ENCODE measurements around the gene KRTAP29-1.
"Not testable (repeated sequence)": the region's sequence is repeated elsewhere in the genome, so short reads cannot be mapped to it uniquely, and the experiment has no call there.

Gene KRTAP29-1

DNA sequence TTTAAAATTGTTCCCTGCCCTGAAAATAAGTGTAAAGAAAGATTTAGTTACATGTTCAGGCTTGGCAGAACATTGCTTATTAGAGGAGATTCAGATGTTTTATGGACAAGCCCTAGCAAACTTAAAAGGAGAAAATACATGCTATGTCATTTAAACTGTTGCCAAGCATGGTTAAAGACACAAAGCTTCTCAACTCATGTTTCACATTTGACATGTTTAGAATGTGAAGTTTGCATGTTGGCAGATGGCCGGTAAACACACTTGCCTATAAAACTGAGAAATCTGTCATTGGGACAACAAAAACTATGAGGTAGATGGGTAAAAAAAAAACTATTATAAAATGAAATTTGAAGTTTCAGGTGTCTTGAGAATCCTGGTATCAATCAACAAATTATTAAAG, 5.8 kb downstream of the KRTAP29-1 start:
- DNase-seq, result no peak

DNA sequence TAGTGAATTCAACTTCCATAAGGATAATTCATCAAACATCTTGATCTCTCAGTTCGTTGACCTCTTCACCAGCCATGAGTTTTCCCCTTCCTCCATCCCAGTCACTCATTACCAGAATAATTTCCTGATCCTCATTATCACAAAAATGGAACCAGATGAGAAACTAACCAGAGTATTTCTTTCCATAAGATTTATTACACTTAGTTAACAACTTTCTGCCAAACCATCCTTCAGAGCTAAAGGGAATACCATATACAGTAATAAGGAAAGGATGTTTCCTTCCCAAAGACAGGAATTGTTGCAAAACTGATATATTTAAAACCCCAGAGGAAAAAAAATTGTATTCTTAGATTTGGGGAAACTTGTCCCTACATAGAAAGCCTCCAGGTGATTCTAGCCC, 8.6 kb downstream of the KRTAP29-1 start:
- DNase-seq, result no peak

DNA sequence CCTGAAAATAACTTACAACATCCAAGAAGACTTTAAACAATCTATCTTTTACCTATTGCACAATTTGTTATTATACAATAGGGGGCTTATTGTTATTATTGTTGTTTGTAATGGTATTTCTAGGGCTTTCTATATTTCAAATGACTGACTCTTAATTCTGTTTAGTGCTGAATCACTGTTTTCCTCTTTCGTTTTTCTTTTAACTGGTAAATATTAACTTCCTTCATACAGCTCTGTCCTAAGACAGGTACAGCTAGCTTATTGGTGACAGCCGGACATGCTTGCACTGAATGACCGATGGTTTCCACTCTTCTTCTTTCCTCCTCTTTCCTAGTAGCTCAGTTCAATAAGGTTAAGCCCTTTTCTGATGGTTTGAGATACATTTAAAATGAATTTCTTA, 15.6 kb downstream of the KRTAP29-1 start:
- no peak for DNase-seq

DNA sequence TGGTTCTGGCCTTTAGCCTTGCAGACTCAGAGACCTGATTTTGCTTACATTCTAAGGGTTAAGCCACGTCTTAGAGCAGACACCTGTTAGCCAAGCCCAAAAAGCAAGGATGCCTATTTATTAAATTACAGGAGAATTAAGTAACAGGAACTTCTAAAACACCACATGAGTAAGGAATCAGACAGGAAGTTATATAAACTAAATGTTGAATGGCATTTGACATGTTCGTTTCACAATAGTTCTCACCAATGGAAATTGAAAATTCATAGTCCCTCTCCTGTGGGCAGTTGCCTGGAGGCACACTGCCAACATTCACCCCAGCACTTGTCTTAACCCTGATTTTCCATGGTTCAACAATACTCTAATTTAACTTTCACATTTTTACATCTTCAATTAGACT, 18.1 kb downstream of the KRTAP29-1 start:
- no peak for DNase-seq

DNA sequence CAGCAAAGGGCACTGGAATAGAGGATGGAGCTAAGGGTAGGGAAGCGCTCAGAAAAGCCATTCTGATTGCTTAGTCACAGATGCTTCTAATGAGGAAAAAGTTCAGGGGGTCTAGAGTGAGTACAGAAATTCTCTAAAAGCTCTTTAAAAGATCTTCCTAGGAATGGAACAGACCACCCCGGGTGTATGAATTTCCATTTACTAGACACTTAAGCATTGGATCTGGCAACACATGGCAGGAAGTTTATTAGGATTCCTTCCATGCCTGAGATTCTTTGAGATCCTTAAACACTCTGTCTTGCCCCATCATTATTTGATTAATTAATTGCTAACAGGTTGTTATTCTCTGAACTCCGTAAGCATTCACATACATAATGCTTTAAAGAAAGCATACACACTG, 18.6 kb downstream of the KRTAP29-1 start:
- no peak for DNase-seq

DNA sequence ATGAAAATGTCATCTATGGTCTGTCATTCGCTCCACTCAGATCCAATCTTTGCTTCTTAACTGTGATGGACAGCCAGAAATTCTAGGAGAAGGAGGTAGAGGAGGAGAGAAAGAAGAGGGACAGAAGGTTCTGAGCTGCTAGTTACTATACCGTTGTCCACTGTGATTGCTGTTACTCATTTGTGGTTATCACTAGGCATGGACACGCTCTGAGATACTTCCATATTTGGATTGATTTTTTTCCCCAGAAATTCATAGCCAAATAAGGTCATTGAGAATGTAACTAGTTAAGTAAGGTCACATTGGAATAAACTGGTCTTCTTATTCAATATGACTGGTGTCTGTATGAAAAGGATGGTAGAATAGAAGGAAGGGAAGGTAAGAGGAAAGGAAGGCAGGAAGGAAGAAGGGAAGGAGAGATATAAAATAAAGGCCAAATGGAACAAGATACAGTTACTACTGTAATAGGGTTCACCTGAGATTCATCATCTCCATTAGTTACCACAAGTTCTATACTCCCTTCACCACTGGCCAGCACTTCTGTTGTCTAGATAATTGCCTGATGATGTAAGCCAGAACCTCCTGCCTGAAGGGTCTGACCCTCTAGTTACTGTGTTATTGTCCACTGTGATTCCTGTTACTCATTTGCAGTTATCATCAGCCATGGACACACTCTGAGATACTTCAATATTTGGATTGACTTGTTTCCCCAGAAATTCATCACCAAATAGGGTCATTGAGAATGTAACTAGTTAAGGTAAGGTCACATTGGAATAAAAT, 24.3 kb downstream of the KRTAP29-1 start:
- no peak for DNase-seq

DNA sequence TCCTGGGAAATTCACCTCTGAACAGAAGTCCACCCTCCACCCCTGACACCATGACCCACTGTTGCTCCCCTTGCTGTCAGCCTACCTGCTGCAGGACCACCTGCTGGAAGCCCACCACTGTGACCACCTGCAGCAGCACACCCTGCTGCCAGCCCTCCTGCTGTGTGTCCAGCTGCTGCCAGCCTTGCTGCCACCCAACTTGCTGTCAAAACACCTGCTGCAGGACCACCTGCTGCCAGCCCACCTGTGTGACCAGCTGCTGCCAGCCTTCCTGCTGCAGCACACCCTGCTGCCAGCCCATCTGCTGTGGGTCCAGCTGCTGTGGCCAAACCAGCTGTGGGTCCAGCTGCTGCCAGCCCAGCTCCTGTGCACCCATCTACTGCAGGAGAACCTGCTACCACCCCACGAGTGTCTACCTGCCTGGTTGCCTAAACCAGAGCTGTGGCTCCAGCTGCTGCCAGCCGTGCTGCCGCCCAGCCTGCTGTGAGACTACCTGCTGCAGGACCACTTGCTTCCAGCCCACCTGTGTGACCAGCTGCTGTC, 26.9 kb downstream of the KRTAP29-1 start, which contains the start of gene KRTAP9-7:
KRTAP9-7 (plus strand) TSS at position 51 of the 543 bp plus-strand sequence; CDS start at position 51, 0 bp downstream.
- DNase-seq, result not testable (repeated sequence)

DNA sequence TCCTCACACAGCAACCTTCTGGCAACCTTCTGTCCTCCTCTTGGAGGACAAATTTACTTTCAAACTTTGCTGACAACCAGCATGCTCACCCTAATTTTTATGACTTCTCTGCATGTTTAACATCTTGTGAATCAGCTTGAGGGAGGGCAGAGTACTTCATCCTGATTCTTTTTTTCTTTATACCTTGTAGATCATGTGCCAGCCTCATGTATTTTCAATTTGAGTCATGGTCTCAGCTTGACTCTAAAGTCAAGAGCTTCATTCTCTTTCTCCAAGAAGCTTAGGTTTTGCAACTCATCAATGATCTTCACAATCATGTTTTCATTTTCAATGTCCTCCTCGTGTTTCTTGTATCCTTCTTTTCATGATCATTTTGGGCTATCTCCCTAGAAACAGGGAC, 30.8 kb downstream of the KRTAP29-1 start:
- no peak for DNase-seq

DNA sequence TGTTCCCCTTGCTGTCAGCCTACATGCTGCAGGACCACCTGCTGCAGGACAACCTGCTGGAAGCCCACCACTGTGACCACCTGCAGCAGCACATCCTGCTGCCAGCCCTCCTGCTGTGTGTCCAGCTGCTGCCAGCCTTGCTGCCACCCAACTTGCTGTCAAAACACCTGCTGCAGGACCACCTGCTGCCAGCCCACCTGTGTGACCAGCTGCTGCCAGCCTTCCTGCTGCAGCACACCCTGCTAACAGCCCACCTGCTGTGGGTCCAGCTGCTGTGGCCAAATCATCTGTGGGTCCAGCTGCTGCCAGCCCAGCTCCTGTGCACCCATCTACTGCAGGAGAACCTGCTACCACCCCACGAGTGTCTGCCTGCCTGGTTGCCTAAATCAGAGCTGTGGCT, 31.3 kb downstream of the KRTAP29-1 start:
- not testable (repeated sequence) for DNase-seq

DNA sequence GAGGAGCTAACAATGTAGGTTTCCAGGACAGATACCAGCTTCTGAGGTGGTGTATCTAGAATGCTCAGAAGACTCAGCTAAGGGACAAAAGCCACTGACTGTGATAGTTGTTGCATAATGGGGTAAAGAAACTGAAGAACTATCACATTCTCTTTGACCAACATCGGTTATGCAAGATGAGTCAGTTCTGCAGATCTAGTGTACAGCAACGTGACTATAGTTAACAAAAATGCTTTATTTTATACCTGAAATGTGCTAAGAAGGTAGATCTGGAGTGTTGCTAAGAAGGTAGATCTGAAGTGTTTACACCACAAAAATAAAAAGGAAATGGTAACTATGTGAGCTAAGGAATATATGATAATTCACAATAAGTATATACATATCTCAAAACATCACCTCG, 34.9 kb downstream of the KRTAP29-1 start:
- DNase-seq, result no peak

DNA sequence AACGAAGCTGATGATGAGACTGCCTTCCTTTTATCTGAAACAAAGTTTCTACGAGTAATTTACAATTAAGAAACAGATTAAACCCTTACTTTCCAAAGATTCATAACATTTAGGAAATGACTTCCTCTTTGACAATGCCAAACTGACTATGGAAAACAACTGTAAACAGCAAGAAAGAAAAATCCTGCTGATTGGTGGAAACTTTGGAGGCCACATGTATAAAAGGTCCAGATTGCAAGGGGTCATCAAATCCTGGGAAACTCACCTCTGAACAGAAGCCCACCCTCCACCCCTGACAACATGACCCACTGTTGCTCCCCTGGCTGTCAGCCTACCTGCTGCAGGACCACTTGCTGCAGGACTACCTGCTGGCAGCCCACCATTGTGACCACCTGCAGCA, 37.6 kb downstream of the KRTAP29-1 start, which contains the start of gene KRTAP9-6:
KRTAP9-6 (plus strand) TSS at position 301 of the 400 bp plus-strand sequence; CDS start at position 301, 0 bp downstream.
- no peak for DNase-seq

DNA sequence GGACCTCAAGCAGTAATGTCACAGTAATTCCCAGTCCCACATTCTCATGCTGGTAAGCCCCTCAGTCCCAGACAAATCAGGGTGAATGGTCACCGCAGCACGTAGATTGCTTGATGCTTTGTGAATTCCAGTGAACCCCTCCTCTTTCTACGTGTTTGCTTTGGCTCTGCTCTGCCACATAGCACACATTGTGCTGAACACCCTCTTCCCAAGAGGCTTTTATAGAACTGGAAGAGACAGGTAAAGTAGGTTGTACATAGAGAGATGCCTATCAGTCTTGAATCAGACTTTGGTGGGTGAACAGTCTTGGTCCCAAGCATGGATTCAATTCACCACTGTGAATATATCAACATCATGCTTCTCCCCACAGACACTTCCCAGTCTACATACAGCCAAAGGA, 38.1 kb downstream of the KRTAP29-1 start:
- DNase-seq, result no peak

DNA sequence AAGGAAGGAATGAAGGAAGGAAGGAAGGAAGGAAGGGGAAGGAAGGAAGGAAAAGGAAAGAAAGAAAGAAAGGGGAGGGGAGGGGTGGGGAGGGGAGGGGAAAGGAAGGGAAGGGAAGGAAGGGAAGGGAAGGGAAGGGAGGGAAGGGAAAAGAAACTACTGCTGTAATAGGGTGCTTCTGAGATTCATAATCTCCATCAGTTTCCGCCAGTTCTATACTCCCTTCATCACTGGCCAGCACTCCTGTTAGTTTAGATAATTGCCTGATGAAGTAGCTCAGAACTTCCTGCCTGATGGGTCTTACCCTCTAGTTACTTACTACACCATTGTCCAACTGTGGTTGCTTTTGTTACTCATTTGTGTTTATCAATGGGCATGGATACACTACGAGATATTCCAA, 39.4 kb downstream of the KRTAP29-1 start:
- DNase-seq, result no peak

DNA sequence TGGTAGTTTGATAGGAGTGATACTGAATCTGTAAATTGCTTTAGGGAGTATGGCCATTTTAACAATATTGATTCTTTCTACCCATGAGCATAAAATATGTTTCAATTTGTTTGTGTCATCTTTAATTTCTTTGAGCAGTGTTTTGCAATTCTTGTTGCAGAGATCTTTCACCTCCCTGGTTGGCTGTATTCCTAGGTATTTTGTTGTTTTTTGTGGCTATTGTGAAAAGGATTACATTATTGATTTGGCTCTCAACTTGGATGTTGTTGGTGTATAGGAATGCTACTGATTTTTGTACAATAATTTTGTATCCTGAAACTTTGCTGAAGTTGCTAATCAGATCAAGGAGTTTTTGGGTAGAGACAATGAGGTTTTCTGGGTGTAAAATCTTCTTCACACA, 44.2 kb downstream of the KRTAP29-1 start:
- no peak for DNase-seq

DNA sequence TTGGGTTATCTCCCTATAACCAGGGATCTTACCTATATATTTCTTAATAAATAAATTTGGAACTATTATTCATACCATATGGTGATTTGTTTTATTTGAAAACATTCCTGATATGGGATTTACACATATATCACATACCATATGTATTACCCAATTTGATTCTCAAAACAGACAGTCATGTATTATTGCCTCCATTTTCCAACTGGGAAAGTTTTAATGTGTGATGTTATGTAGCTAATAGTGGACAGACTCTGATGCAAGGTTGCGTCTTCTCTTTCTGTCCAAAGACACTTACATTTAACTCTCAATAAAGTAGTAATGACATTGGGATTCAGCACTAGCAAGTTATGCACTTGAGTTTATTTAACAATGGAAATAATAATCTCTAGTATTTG, 46.4 kb downstream of the KRTAP29-1 start:
- DNase-seq, result no peak

DNA sequence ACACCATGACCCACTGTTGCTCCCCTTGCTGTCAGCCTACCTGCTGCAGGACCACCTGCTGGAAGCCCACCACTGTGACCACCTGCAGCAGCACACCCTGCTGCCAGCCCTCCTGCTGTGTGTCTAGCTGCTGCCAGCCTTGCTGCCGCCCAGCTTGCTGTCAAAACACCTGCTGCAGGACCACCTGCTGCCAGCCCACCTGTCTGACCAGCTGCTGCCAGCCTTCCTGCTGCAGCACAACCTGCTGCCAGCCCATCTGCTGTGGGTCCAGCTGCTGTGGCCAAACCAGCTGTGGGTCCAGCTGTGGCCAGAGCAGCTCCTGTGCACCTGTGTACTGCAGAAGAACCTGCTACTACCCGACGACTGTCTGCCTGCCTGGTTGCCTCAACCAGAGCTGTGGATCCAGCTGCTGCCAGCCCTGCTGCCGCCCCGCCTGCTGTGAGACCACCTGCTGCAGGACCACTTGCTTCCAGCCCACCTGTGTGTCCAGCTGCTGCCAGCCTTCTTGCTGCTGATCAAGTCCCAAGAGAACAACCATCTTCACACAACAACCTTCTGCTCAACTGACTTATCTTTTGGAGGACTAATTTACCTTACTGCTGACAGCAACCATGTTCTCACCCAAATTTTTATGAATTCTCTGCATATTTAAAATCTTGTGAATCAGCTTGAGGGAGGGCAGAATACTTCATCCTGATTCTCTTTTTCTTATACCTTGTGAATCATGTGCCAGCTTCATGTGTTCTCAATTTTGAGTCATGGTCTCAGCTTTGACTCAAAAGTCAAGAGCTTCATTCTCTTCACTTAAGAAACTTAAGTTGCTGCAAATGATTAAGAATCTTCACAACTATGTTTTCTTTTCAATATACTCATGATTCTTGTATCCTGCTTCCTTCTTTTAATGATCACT, 47.0 kb downstream of the KRTAP29-1 start, which contains the start of gene KRTAP9-9:
KRTAP9-9 (plus strand) TSS at position 4 of the 910 bp plus-strand sequence.
- DNase-seq, result not testable (repeated sequence)

DNA sequence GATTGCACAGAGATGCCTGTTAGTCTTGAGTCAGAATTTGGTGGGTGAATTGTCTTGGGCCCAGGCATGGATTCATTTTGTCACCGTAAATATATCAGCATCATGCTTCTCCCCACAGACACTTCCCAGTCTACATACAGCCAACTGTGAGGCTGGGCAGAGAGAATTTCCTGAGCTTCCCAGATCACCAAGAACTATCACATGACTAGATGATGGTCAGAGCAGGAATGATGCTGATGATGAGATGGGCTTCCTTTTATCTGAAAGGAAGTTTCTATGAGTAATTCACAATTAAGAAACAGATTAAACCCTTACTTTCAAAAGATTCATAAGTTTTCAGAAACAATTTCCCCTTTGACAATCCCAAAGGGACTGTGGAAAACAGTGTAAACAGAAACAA, 47.8 kb downstream of the KRTAP29-1 start:
- DNase-seq, result no peak
